Liver (tissue), 3 donors: ENCODE measurements around the gene VENTX.

Source experiments
- CTCF ChIP-seq: fragments of 150-350 bp; IDR thresholded peaks from 2 replicates; pipeline ENCODE4 v1.5.1; 2017; ENCODE audit warnings: improper control_type of control experiment, low read depth, low read length; ENCODE audit not compliant: missing input control
- EGR1 ChIP-seq, 2 donors: IDR thresholded peaks; 2 replicates each; pipeline ENCODE4 v1.6.1; 2016 to 2018; ENCODE audit warnings: antibody characterized with exemption in 2 of 2, low read depth in 2 of 2
- JUND ChIP-seq, 2 donors: IDR thresholded peaks; 2 replicates each; pipeline ENCODE4 v1.6.1; 2016; ENCODE audit warnings: antibody characterized with exemption in 2 of 2
- MAX ChIP-seq: IDR thresholded peaks from 2 replicates; pipeline ENCODE4 v1.6.1; 2016; ENCODE audit warnings: antibody characterized with exemption
- RAD21 ChIP-seq, 2 donors: IDR thresholded peaks; 2 replicates each; pipeline ENCODE4 v1.6.1; 2016; ENCODE audit warnings: antibody characterized with exemption in 2 of 2, mild to moderate bottlenecking in 2 of 2
- REST ChIP-seq: IDR thresholded peaks from 2 replicates; pipeline ENCODE4 v1.6.1; 2016; ENCODE audit warnings: antibody characterized with exemption, mild to moderate bottlenecking
- TAF1 ChIP-seq: conservative IDR thresholded peaks from 2 replicates; pipeline ENCODE4 v1.6.1; 2016; ENCODE audit warnings: antibody characterized with exemption, mild to moderate bottlenecking
- YY1 ChIP-seq: IDR thresholded peaks from 2 replicates; pipeline ENCODE4 v1.6.1; 2016; ENCODE audit warnings: antibody characterized with exemption, mild to moderate bottlenecking
- ZBTB33 ChIP-seq: IDR thresholded peaks from 2 replicates; pipeline ENCODE4 v1.6.1; 2016; ENCODE audit warnings: antibody characterized with exemption
- donor health status: healthy.
- donor health status: healthy.

- TF ChIP-seq EGR1 (IDR thresholded peaks at IDR 0.05; ENCODE audit: low read depth in 2 of 2) (no peak), CTCF (no peak), YY1 (no peak), REST (no peak), RAD21 (IDR thresholded peaks at IDR 0.05) (no peak), ZBTB33 (no peak), MAX (no peak), TAF1 (no peak), JUND (IDR thresholded peaks at IDR 0.05) (no peak)
Observed at GRCh38 chr10:133219782-133220181, 17.9 kb upstream of the VENTX start.
